Tibial artery (tissue), 4 donors: ENCODE measurements around the gene LIPG.

Experiments
- DNase-seq, 2 donors: peaks; one replicate each; pipeline ENCODE4 v3.0.0-alpha.2; 2019
- H3K27ac ChIP-seq, 2 donors: fragments of 200-600 bp; sonication (generic) in 1 of 2; 1 replicate in 1 of 2; 2 replicates in 1 of 2; pipeline ENCODE4 v1.5.1; 2018 to 2019; ENCODE audit warnings: mild to moderate bottlenecking in 1 of 2
- H3K27me3 ChIP-seq, 2 donors: fragments of 200-600 bp; sonication (generic) in 1 of 2; one replicate each; pipeline versions ENCODE4 v1.5.1 to v1.6.0; 2016 to 2019
- H3K36me3 ChIP-seq, 3 donors: fragments of 200-600 bp; sonication (generic) in 2 of 3; one replicate each; pipeline ENCODE4 v1.5.1; 2016 to 2019; ENCODE audit warnings: mild to moderate bottlenecking in 2 of 3
- H3K4me1 ChIP-seq, 4 donors: fragments of 200-600 bp; sonication (generic) in 2 of 4; 1 replicate in 3 of 4; 2 replicates in 1 of 4; pipeline ENCODE4 v1.5.1; 2016 to 2019
- H3K4me3 ChIP-seq, 2 donors: fragments of 200-600 bp; sonication (generic) in 1 of 2; 1 replicate in 1 of 2; 2 replicates in 1 of 2; pipeline ENCODE4 v1.5.1; 2018 to 2019; ENCODE audit warnings: mild to moderate bottlenecking in 2 of 2
- H3K9me3 ChIP-seq, 3 donors: fragments of 200-600 bp; sonication (generic) in 1 of 3; one replicate each; pipeline ENCODE4 v1.5.1; 2016 to 2019
- CTCF ChIP-seq, 2 experiments: fragments of 200-600 bp in 1 of 2; fragments of 450-650 bp in 1 of 2; IDR thresholded peaks; one replicate each; pipeline ENCODE4 v1.5.1; 2017 to 2019; ENCODE audit warnings: antibody characterized with exemption in 2 of 2, mild to moderate bottlenecking in 1 of 2, moderate library complexity in 1 of 2
- intact Hi-C: fragments of 100-400 bp; cut with DNase I; formaldehyde crosslinking; loops from one replicate; pipeline ENCODE4 v1.15.0; 2023; ENCODE audit warnings: low total_unique reads

Gene LIPG

DNA sequence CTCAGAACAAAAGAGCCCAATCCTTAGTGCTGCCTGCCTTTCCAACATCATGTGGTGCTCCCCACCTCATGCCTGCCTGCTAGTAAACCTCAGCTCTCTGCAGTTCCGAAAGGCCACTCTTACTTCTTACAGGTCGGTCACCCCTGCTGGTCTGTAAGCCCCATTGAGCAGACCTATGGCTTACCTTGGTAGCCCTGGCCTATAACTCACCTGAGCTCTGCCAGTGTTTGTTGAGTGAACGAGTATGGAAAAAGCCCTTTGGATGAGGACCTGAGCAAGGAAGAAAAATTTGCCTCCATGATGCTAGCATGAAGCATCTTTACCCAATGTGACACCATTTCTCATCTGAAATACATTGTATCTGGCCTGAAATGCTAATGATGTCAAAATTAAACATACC, 83.3 kb downstream of the LIPG start:
- H3K4me1 ChIP-seq: peaks cover 0 to 13% (median 5%) of the 10 kb centered on the region in 4 donors
- no peak for DNase-seq
- no peak overlapping the region for H3K4me3 ChIP-seq
- H3K9me3 ChIP-seq: no peaks in the 10 kb centered on the region
- intact Hi-C loops: no loop called here
- H3K27ac ChIP-seq: no peak overlapping the region
- no peak for TF ChIP-seq CTCF (IDR thresholded peaks at IDR 0.05)
- no peaks in the 10 kb centered on the region for H3K36me3 ChIP-seq
- H3K27me3 ChIP-seq: peaks cover 0 to 5% of the 10 kb centered on the region in 2 donors

- peaks cover 0 to 13% (median 5%) of the 10 kb centered on the region in 4 donors for H3K4me1 ChIP-seq
- H3K27me3 ChIP-seq: peaks cover 0 to under 1% of the 10 kb centered on the region in 2 donors
- no peak for TF ChIP-seq CTCF (IDR thresholded peaks at IDR 0.05)
- H3K9me3 ChIP-seq: no peaks in the 10 kb centered on the region
- H3K27ac ChIP-seq: no peak overlapping the region
- H3K36me3 ChIP-seq: no peaks in the 10 kb centered on the region
- peak overlapping the region; percentile 30 to 39 for H3K4me3 ChIP-seq
- intact Hi-C loops: no loop called here
- peak; percentile 58 to 78 for DNase-seq
Observed at GRCh38 chr18:49645841-49646351, 84.0 kb downstream of the LIPG start.

- intact Hi-C loops: no loop called here
- no peak overlapping the region for H3K27ac ChIP-seq
- no peak for DNase-seq
Observed at GRCh38 chr18:49646873-49647272, 85.0 kb downstream of the LIPG start.

DNA sequence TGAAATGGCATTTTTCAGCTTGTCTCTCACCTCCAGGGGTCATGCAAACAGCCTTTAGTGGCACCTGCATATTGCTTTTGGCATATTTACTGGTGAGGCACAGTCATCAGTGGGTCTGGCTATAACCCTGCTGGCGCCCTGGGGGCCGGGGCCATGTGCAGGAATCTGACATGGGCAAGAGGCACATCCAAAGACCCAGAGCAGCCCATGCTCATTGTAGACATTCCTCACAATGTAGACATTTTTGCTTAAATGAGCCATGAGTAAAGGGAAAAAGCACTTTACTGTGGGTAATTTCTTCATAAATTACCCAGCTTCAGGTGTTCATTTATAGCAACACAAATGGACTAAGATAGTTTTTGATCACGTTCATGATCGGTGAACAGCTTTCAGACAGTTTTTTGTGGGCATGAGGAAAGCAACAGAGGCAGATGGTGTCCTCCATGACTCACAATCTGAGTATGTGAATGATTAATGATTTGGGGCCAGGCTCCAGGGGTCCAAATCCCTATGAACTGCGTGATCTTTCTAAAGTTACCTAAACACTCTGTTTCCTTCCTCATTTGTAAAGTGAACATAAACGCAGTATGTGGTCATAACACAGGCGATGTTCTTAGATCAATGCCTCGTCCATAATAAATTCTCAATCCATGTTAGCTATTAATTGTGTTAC, 85.8 kb downstream of the LIPG start:
- intact Hi-C loops: no loop called here
- Histone ChIP-seq H3K4me3 (no peak overlapping the region), H3K27ac (no peak overlapping the region), H3K4me1 (peaks cover 0 to 13% (median 5%) of the 10 kb centered on the region in 4 donors), H3K9me3 (no peaks in the 10 kb centered on the region), H3K27me3 (no peaks in the 10 kb centered on the region), H3K36me3 (no peaks in the 10 kb centered on the region)
- DNase-seq: no peak
- no peak for TF ChIP-seq CTCF (IDR thresholded peaks at IDR 0.05)

More at GRCh38 chr18:49646873-49647272, 85.0 kb downstream of the LIPG start:
- Histone ChIP-seq H3K4me3 (no peak overlapping the region), H3K4me1 (peaks cover 0 to 13% (median 5%) of the 10 kb centered on the region in 4 donors), H3K36me3 (no peaks in the 10 kb centered on the region), H3K27me3 (no peaks in the 10 kb centered on the region), H3K9me3 (no peaks in the 10 kb centered on the region)
- no peak for TF ChIP-seq CTCF (IDR thresholded peaks at IDR 0.05)

DNA sequence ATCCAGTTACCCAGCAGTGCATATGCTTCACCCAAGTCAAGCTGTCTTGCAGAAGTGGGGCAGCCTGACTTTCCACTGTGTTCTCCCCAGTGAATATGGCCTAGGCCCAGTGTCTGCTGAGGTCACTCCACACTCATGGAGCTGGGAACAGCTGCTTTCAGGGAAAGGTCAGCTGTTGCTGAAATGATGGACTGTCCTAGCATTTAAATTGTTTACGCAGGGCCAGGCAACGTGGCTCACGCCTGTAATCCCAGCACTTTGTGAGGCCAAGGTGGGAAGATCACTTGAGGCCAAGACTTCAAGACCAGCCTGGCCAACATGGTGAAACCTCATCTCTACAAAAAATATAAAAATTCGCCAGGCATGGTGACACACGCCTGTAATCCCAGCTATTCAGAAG, 86.5 kb downstream of the LIPG start:
- H3K4me3 ChIP-seq: no peak overlapping the region
- H3K27ac ChIP-seq: no peak overlapping the region
- no peak for TF ChIP-seq CTCF (IDR thresholded peaks at IDR 0.05)
- no peak for DNase-seq
- no peaks in the 10 kb centered on the region for H3K9me3 ChIP-seq
- intact Hi-C loops: no loop called here
- no peaks in the 10 kb centered on the region for H3K36me3 ChIP-seq
- peaks cover 0 to 13% (median 5%) of the 10 kb centered on the region in 4 donors for H3K4me1 ChIP-seq
- H3K27me3 ChIP-seq: no peaks in the 10 kb centered on the region
